GM23248 (cell line): ENCODE data around the gene SPRED3.

ENCODE experiments used
- EZH2 ChIP-seq: fragments of 200-600 bp; sonication (generic); IDR thresholded peaks from 2 replicates; pipeline ENCODE4 v1.6.1; 2018; ENCODE audit warnings: antibody characterized with exemption, mild to moderate bottlenecking; ENCODE audit not compliant: insufficient read depth, poor library complexity, severe bottlenecking
- EZH2phosphoT487 ChIP-seq: fragments of 200-600 bp; sonication (generic); IDR thresholded peaks from 2 replicates; pipeline ENCODE4 v1.6.1; 2018; ENCODE audit warnings: antibody characterized with exemption, moderate library complexity, mild to moderate bottlenecking, low read depth; ENCODE audit not compliant: insufficient read depth

DNA sequence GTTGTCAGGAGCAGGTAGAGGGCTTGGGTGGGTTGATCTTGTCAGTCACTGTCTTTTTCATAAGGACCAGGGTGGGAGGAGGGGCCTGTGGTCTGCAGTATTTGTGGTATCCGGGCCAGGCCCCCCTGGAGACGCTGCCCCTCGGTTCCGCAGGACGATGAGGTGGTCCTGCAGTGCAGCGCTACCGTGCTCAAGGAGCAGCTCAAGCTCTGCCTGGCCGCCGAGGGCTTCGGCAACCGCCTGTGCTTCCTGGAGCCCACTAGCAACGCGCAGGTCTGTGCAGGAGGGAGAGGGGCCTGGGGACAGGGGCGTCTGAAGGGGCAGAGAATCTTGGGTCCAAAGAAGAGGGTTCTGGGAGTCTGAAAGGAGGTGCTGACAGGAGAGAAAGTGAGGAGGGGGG, 52.1 kb downstream of the SPRED3 start:
- TF ChIP-seq EZH2 = no peak
- no peak for TF ChIP-seq EZH2phosphoT487
